Upper lobe of left lung (tissue), 6 donors: ENCODE data around the gene PACS2. TPM values are rescaled to one million over a fixed set of nuclear protein-coding genes. Genes with fewer than 3 reads are reported as not detected.

Experiments used
- ATAC-seq, 2 donors: fragments of 200-7000 bp; cut with Tn5 transposase; one replicate each; pipeline ENCODE4 v1.9.1; 2022; ENCODE audit warnings: mild to moderate bottlenecking in 2 of 2, moderate library complexity in 2 of 2; ENCODE audit not compliant: low FRiP score in 2 of 2
- DNase-seq, 2 donors: peaks; one replicate each; pipeline ENCODE4 v3.0.0-alpha.2; 2019 to 2020
- H3K27ac ChIP-seq, 4 donors: fragments of 200-600 bp; sonication (generic); one replicate each; pipeline ENCODE4 v1.5.1; 2016 to 2019
- H3K27me3 ChIP-seq, 4 donors: fragments of 200-600 bp; sonication (generic); one replicate each; pipeline ENCODE4 v1.5.1; 2017 to 2019
- H3K36me3 ChIP-seq, 4 donors: fragments of 200-600 bp; sonication (generic); one replicate each; pipeline ENCODE4 v1.5.1; 2016 to 2019
- H3K4me1 ChIP-seq, 4 donors: fragments of 200-600 bp; sonication (generic); one replicate each; pipeline ENCODE4 v1.5.1; 2018 to 2019
- H3K4me3 ChIP-seq, 4 donors: fragments of 200-600 bp; sonication (generic); one replicate each; pipeline ENCODE4 v1.5.1; 2017 to 2019; ENCODE audit warnings: mild to moderate bottlenecking in 2 of 4, moderate library complexity in 1 of 4
- H3K9me3 ChIP-seq, 4 donors: fragments of 200-600 bp; sonication (generic); one replicate each; pipeline ENCODE4 v1.5.1; 2018 to 2019
- CTCF ChIP-seq, 6 experiments: fragments of 450-650 bp in 4 of 6; fragments of 200-600 bp in 2 of 6; sonication (generic) in 2 of 6; IDR thresholded peaks; one replicate each; pipeline ENCODE4 v1.5.1; 2016 to 2019; ENCODE audit warnings: antibody characterized with exemption in 6 of 6
- EP300 ChIP-seq, 4 donors: sonication (generic); formaldehyde crosslinking; IDR thresholded peaks; one replicate each; pipeline ENCODE4 v1.5.1; 2017; ENCODE audit warnings: antibody characterized with exemption in 4 of 4, control low read depth in 2 of 4
- POLR2A ChIP-seq, 4 donors: fragments of 450-650 bp; IDR thresholded peaks; one replicate each; pipeline ENCODE4 v1.5.1; 2016 to 2017; ENCODE audit warnings: antibody characterized with exemption in 4 of 4, mild to moderate bottlenecking in 2 of 4
- POLR2AphosphoS5 ChIP-seq, 2 donors: sonication (generic); formaldehyde crosslinking; IDR thresholded peaks; one replicate each; pipeline ENCODE4 v1.5.1; 2017; ENCODE audit warnings: antibody characterized with exemption in 2 of 2
- WGBS, 2 donors: methylation state at CpG; one replicate each; pipeline ENCODE4 v1.1.5; 2017 to 2018; 5-methylcytosine and 5-hydroxymethylcytosine counted together
- total RNA-seq, 6 donors: library from RNA; depleted of rRNA in 4 of 6; stranded (reverse); fragments of >200 nt in 4 of 6; gene quantifications; one replicate each; pipeline versions ENCODE4 v1.1.0 to v1.2.1, GENCODE V29; 2016 to 2021
- donor health status: DM: no; HTN: no; CAD: no; lungs with moderate emphysema.
- donor health status: DM: no; HTN: yes; CAD: no; lungs with severe emphysema.

Gene PACS2
- total RNA-seq, 6 donors from 2014 or later = 53.4 to 204 (median 86.5) TPM

GRCh38 chr14:105442125-105442524 is 127.6 kb downstream of the PACS2 start:
- WGBS, 2 donors = 82% methylated on average over 14 to 17 of the region's 17 CpGs
- Histone ChIP-seq H3K36me3 (peaks cover 0 to 35% (median 12%) of the 10 kb centered on the region in 4 donors), H3K27ac (no peak overlapping the region), H3K27me3 (no peaks in the 10 kb centered on the region), H3K4me1 (peaks cover 0 to 3% (median 0%) of the 10 kb centered on the region in 4 donors), H3K4me3 (no peak overlapping the region), H3K9me3 (no peaks in the 10 kb centered on the region)
- DNase-seq (no peak), ATAC-seq (no peak)
- no peak for TF ChIP-seq POLR2AphosphoS5 (IDR thresholded peaks at IDR 0.05)
- no peak for TF ChIP-seq CTCF (IDR thresholded peaks at IDR 0.05)
- no peak for TF ChIP-seq POLR2A (IDR thresholded peaks at IDR 0.05)
- TF ChIP-seq EP300 (IDR thresholded peaks at IDR 0.05) = no peak

- H3K4me3 ChIP-seq = no peak overlapping the region
- H3K27me3 ChIP-seq = no peaks in the 10 kb centered on the region
- ATAC-seq = no peak
- peak in 1 of 2 donors; percentile 54 for DNase-seq
- peaks cover 0 to 35% (median 12%) of the 10 kb centered on the region in 4 donors for H3K36me3 ChIP-seq
- TF ChIP-seq EP300 (IDR thresholded peaks at IDR 0.05) (no peak), CTCF (IDR thresholded peaks at IDR 0.05) (no peak), POLR2AphosphoS5 (IDR thresholded peaks at IDR 0.05) (no peak), POLR2A (IDR thresholded peaks at IDR 0.05) (no peak)
- H3K4me1 ChIP-seq = no peaks in the 10 kb centered on the region
- WGBS, 2 donors = 84 to 100% methylated on average over 2 to 12 of the region's 12 CpGs
- H3K9me3 ChIP-seq = no peaks in the 10 kb centered on the region
- H3K27ac ChIP-seq = no peak overlapping the region
These were observed 128.3 kb downstream of the PACS2 start for GRCh38 chr14:105442834-105443233.

- H3K27me3 ChIP-seq = no peaks in the 10 kb centered on the region
- H3K27ac ChIP-seq = no peak overlapping the region
- peak in 1 of 2 donors; percentile 64 for DNase-seq
- H3K4me1 ChIP-seq = peaks cover 7 to 9% (median 7%) of the 10 kb centered on the region in 4 donors
- H3K36me3 ChIP-seq = peaks cover 0 to 31% (median 12%) of the 10 kb centered on the region in 4 donors
- no peaks in the 10 kb centered on the region for H3K9me3 ChIP-seq
- TF ChIP-seq CTCF (IDR thresholded peaks at IDR 0.05) (no peak), POLR2AphosphoS5 (IDR thresholded peaks at IDR 0.05) (no peak), EP300 (IDR thresholded peaks at IDR 0.05) (no peak), POLR2A (IDR thresholded peaks at IDR 0.05) (no peak)
- no peak for ATAC-seq
- no peak overlapping the region for H3K4me3 ChIP-seq
- WGBS, 2 donors = 91% methylated on average over 10 to 17 of the region's 17 CpGs
These were observed 130.3 kb downstream of the PACS2 start for GRCh38 chr14:105444859-105445258.

GRCh38 chr14:105445290-105445689 is 130.7 kb downstream of the PACS2 start:
- Histone ChIP-seq H3K27me3 (no peaks in the 10 kb centered on the region), H3K4me3 (no peak overlapping the region), H3K36me3 (peaks cover 0 to 35% (median 16%) of the 10 kb centered on the region in 4 donors), H3K4me1 (peaks cover 7 to 9% (median 7%) of the 10 kb centered on the region in 4 donors), H3K27ac (no peak overlapping the region), H3K9me3 (no peaks in the 10 kb centered on the region)
- ATAC-seq = no peak
- peak in 1 of 2 donors; percentile 76 for DNase-seq
- TF ChIP-seq CTCF (IDR thresholded peaks at IDR 0.05) (no peak), EP300 (IDR thresholded peaks at IDR 0.05) (no peak), POLR2AphosphoS5 (IDR thresholded peaks at IDR 0.05) (no peak), POLR2A (IDR thresholded peaks at IDR 0.05) (no peak)
- 91 to 92% methylated on average over 11 to 23 of the region's 24 CpGs for WGBS, 2 donors
